Colonic mucosa (tissue), 4 donors: ENCODE results near the gene ZNF705A. TPM values are rescaled to one million over a fixed set of nuclear protein-coding genes. Genes with fewer than 3 reads are reported as not detected.
"Not testable (repeated sequence)": the region's sequence is repeated elsewhere in the genome, so short reads cannot be mapped to it uniquely, and the experiment has no call there.

Source experiments
- DNase-seq: peaks from one replicate; pipeline ENCODE4 v3.0.0-alpha.2; 2020
- H3K27ac ChIP-seq: fragments of 200-600 bp; one replicate; pipeline ENCODE4 v1.8.0; 2021
- H3K27me3 ChIP-seq: fragments of 200-600 bp; one replicate; pipeline ENCODE4 v1.8.0; 2021
- H3K36me3 ChIP-seq: fragments of 200-600 bp; one replicate; pipeline ENCODE4 v1.8.0; 2021
- H3K4me1 ChIP-seq: fragments of 200-600 bp; one replicate; pipeline ENCODE4 v1.8.0; 2021; ENCODE audit warnings: mild to moderate bottlenecking
- H3K4me3 ChIP-seq: fragments of 200-600 bp; one replicate; pipeline ENCODE4 v1.8.0; 2021
- H3K9ac ChIP-seq, 2 donors: one replicate each; pipeline ENCODE4 v1.7.0; 2013; ENCODE audit warnings: control low read depth in 2 of 2, low read depth in 2 of 2, low read length in 2 of 2
- H3K9me3 ChIP-seq: fragments of 200-600 bp; one replicate; pipeline ENCODE4 v1.8.0; 2021
- intact Hi-C: fragments of 100-400 bp; cut with DNase I; formaldehyde crosslinking; loops from one replicate; pipeline ENCODE4 v1.14.1; 2022
- total RNA-seq, 2 donors: library from RNA; stranded (reverse); fragmentation: NEBNext Ultra II Directional in 1 of 2; extraction: Animal tissue kit (Norgen Biotek cat#: 25700) in 1 of 2; gene quantifications; one replicate each; pipeline ENCODE4 v1.2.1, GENCODE V29; 2021
- TF ChIP-seq, protein P1 (sequence below): fragments of 200-600 bp; IDR thresholded peaks from one replicate; pipeline ENCODE4 v1.8.0; 2022; ENCODE audit warnings: antibody characterized with exemption, mild to moderate bottlenecking
- donor health status: healthy.
- donor health status: DM: no; HTN: no; CAD: no.
- donor health status: DM: no; HTN: no; CAD: no.

Gene ZNF705A
- total RNA-seq, 2 donors from 2014 or later, result not detected

DNA sequence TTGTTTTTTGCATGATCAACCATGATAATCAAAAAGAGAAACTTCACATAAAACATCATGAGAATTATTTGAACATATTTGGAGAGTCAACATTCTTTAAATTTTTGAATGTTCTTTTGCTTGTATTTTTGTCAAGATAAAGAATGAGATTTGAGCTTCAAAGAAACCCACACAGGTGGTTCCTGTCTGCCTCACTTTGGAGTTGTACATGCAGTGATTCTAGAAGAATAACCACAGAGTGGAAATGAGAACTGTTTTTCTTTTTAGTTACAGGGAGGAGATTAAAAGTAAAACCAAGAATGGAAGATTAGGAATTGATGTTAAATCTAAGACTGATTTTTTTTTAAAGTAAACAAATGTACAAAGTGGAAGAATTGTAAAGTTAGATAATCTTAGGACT lies 2.3 kb upstream of the ZNF705A start:
- TF ChIP-seq, protein P1, sequence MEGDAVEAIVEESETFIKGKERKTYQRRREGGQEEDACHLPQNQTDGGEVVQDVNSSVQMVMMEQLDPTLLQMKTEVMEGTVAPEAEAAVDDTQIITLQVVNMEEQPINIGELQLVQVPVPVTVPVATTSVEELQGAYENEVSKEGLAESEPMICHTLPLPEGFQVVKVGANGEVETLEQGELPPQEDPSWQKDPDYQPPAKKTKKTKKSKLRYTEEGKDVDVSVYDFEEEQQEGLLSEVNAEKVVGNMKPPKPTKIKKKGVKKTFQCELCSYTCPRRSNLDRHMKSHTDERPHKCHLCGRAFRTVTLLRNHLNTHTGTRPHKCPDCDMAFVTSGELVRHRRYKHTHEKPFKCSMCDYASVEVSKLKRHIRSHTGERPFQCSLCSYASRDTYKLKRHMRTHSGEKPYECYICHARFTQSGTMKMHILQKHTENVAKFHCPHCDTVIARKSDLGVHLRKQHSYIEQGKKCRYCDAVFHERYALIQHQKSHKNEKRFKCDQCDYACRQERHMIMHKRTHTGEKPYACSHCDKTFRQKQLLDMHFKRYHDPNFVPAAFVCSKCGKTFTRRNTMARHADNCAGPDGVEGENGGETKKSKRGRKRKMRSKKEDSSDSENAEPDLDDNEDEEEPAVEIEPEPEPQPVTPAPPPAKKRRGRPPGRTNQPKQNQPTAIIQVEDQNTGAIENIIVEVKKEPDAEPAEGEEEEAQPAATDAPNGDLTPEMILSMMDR, result no peak
- Histone ChIP-seq H3K9me3 (no peaks in the 10 kb centered on the region), H3K27me3 (no peaks in the 10 kb centered on the region), H3K4me3 (no peak overlapping the region), H3K4me1 (no peaks in the 10 kb centered on the region), H3K9ac (no peak overlapping the region), H3K36me3 (no peaks in the 10 kb centered on the region), H3K27ac (no peak overlapping the region)
- intact Hi-C loops, result no loop called here
- no peak for DNase-seq

GRCh38 chr12:8156416-8156815 lies 399 bp upstream of the ZNF705A start:
- DNase-seq, result no peak
- intact Hi-C loops, result no loop called here

GRCh38 chr12:8157484-8158198 lies 826 bp downstream of the ZNF705A start:
- H3K9me3 ChIP-seq, result no peaks in the 10 kb centered on the region
- TF ChIP-seq, protein P1, result no peak
- no peaks in the 10 kb centered on the region for H3K4me1 ChIP-seq
- H3K9ac ChIP-seq, result no peak overlapping the region
- intact Hi-C loops, result no loop called here
- DNase-seq, result no peak
- H3K36me3 ChIP-seq, result no peaks in the 10 kb centered on the region
- no peaks in the 10 kb centered on the region for H3K27me3 ChIP-seq
- no peak overlapping the region for H3K4me3 ChIP-seq
- H3K27ac ChIP-seq, result no peak overlapping the region

More at GRCh38 chr12:8156416-8156815, 399 bp upstream of the ZNF705A start:
- H3K36me3 ChIP-seq, result no peaks in the 10 kb centered on the region
- no peaks in the 10 kb centered on the region for H3K27me3 ChIP-seq
- no peak overlapping the region for H3K27ac ChIP-seq
- TF ChIP-seq, protein P1, result no peak
- no peaks in the 10 kb centered on the region for H3K4me1 ChIP-seq
- H3K9ac ChIP-seq, result no peak overlapping the region
- no peaks in the 10 kb centered on the region for H3K9me3 ChIP-seq
- H3K4me3 ChIP-seq, result no peak overlapping the region

DNA sequence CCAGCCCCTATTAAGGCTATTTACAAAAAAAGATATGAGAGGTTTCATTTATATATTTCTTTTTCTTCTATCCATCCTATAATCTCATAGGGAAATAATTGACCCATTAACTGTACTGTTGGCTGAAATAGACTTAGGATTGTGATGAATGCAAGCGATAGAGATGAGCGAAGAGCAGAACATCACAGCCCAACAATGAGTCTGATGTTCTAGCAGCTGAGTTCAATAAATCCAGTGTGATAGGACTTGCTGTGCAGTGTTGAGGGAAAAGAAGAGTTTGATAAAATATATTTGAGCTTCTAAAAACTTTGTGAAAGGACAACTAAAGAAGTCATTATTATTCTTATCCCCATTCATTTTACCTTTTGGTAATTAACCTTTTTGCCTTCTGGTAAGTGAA lies 16.1 kb downstream of the ZNF705A start:
- H3K9me3 ChIP-seq, DNase-seq, H3K4me1 ChIP-seq, H3K27ac ChIP-seq, H3K9ac ChIP-seq, H3K36me3 ChIP-seq, H3K27me3 ChIP-seq, H3K4me3 ChIP-seq, intact Hi-C loops: not testable (repeated sequence)

DNA sequence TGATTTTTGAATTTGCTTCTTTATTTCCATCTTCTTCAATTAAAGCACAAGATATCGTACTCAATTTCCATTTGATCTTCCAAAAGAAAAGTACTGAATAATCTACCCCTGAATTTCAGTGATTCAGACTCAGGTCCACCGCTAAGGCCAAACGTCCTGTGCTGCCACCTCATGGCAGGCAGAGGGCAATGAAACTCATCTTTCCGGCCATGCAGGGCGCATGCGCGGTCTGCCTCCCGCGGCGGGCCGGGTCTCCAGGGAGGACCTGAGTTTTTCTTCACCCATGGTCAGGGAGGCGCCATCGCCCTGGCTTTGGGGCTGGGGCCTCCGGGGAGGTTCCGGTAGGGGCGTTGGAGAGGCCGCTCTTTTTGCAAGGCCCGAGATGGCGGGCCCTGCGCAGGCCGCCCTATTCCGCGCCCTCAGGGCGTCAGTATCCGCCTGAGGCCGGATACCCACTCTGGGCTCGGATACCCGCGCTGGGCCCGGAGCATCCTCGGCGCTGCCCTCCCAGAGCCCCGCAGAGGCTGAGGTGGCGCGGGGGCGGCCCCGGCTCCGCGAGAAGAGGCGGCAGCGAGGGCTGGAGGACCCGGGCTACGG lies 23.3 kb downstream of the ZNF705A start:
- peak; percentile 74 for DNase-seq
- H3K9me3 ChIP-seq, H3K36me3 ChIP-seq, intact Hi-C loops, H3K27me3 ChIP-seq, H3K4me1 ChIP-seq: not testable (repeated sequence)
- H3K4me3 ChIP-seq, result peak overlapping the region; percentile 77
- H3K9ac ChIP-seq, result peak overlapping the region; percentile 26 to 56
- TF ChIP-seq, protein P1, result peak; percentile 71
- peak overlapping the region; percentile 55 for H3K27ac ChIP-seq

DNA sequence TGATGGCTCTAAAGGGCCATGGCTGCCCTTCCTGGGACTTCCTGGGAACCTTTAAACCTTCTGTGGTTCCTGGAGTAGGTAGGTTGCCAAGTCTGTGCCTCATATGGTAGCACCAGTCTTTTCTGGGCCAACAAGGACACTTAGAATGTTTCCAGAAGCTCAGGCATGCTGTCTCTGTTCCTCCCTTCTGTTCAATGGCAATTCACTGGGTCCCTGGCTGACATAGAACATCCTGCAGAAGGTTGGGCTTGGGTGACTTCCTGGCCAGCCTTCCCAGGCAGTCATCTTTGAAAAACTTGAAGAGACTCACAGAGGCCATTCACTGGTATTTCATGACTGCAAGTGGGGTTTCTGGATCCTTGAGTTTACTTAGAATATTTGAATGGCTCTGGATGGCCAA lies 24.5 kb downstream of the ZNF705A start:
- DNase-seq, result not testable (repeated sequence)

GRCh38 chr12:8182923-8183322 lies 26.1 kb downstream of the ZNF705A start:
- H3K9me3 ChIP-seq, H3K4me3 ChIP-seq, H3K27me3 ChIP-seq, DNase-seq, H3K9ac ChIP-seq, H3K4me1 ChIP-seq, H3K36me3 ChIP-seq, H3K27ac ChIP-seq, intact Hi-C loops: not testable (repeated sequence)

More for the DNA sequence above, 24.5 kb downstream of the ZNF705A start:
- H3K4me1 ChIP-seq, H3K27me3 ChIP-seq, H3K9me3 ChIP-seq, intact Hi-C loops, H3K27ac ChIP-seq, H3K9ac ChIP-seq, H3K36me3 ChIP-seq, H3K4me3 ChIP-seq: not testable (repeated sequence)

DNA sequence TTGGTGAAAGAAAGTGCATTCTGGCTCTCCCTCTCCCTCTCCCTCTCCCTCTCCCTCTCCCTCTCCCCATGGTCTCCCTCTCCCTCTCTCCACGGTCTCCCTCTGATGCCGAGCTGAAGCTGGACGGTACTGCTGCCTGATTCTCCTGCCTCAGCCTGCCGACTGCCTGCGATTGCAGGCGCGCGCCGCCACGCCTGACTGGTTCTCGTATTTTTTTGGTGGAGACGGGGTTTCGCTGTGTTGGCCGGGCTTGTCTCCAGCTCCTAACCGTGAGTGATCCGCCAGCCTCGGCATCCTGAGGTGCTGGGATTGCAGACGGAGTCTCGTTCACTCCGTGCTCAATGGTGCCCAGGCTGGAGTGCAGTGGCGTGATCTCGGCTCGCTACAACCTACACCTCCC lies 26.5 kb downstream of the ZNF705A start:
- not testable (repeated sequence) for H3K27me3 ChIP-seq

GRCh38 chr12:8184206-8184605 lies 27.4 kb downstream of the ZNF705A start:
- DNase-seq, H3K36me3 ChIP-seq, intact Hi-C loops, H3K27ac ChIP-seq, H3K9me3 ChIP-seq, H3K4me3 ChIP-seq, H3K9ac ChIP-seq, H3K4me1 ChIP-seq, H3K27me3 ChIP-seq: not testable (repeated sequence)

More for the DNA sequence above, 26.5 kb downstream of the ZNF705A start:
- H3K36me3 ChIP-seq, H3K27ac ChIP-seq, H3K9ac ChIP-seq, H3K4me3 ChIP-seq, H3K4me1 ChIP-seq, intact Hi-C loops, H3K9me3 ChIP-seq, DNase-seq: not testable (repeated sequence)
